ENCODE data around the gene KLHDC2. TPM values are rescaled to one million over a fixed set of nuclear protein-coding genes. Genes with fewer than 3 reads are reported as not detected.
"Not testable (repeated sequence)": the region's sequence is repeated elsewhere in the genome, so short reads cannot be mapped to it uniquely, and the experiment has no call there.

KLHDC2 gene
- total RNA-seq, 1 experiment from 2014 or later, result 65.8 TPM

GRCh38 chr14:49770212-49770817 lies 2.4 kb downstream of the KLHDC2 start:
- in situ Hi-C loops (cut with HindIII; ENCODE audit: low pct_unique_long_range_greater_than_20kb, low sequenced_read_pairs), result no loop called here

GRCh38 chr14:49771691-49772090 lies 3.7 kb downstream of the KLHDC2 start:
- in situ Hi-C loops (cut with HindIII; ENCODE audit: low pct_unique_long_range_greater_than_20kb, low sequenced_read_pairs); DNase-seq (ENCODE audit: low read depth, low spot score): not testable (repeated sequence)

More at GRCh38 chr14:49770212-49770817, 2.4 kb downstream of the KLHDC2 start:
- DNase-seq (ENCODE audit: low read depth, low spot score), result no peak

GRCh38 chr14:49774106-49774505 lies 6.2 kb downstream of the KLHDC2 start:
- in situ Hi-C loops (cut with HindIII; ENCODE audit: low pct_unique_long_range_greater_than_20kb, low sequenced_read_pairs), result no loop called here
- no peak for DNase-seq (ENCODE audit: low read depth, low spot score)

- in situ Hi-C loops (cut with HindIII; ENCODE audit: low pct_unique_long_range_greater_than_20kb, low sequenced_read_pairs), result no loop called here
- DNase-seq (ENCODE audit: low read depth, low spot score), result no peak
Observed at GRCh38 chr14:49778421-49778820, 10.5 kb downstream of the KLHDC2 start.

- in situ Hi-C loops (cut with HindIII; ENCODE audit: low pct_unique_long_range_greater_than_20kb, low sequenced_read_pairs); DNase-seq (ENCODE audit: low read depth, low spot score): not testable (repeated sequence)
Observed at GRCh38 chr14:49781040-49781439, 13.1 kb downstream of the KLHDC2 start.

GRCh38 chr14:49783394-49784014 lies 15.6 kb downstream of the KLHDC2 start:
- in situ Hi-C loops (cut with HindIII; ENCODE audit: low pct_unique_long_range_greater_than_20kb, low sequenced_read_pairs), result no loop called here
- DNase-seq (ENCODE audit: low read depth, low spot score), result no peak

- in situ Hi-C loops (cut with HindIII; ENCODE audit: low pct_unique_long_range_greater_than_20kb, low sequenced_read_pairs), result no loop called here
- DNase-seq (ENCODE audit: low read depth, low spot score), result no peak
Observed at GRCh38 chr14:49786315-49786714, 18.4 kb downstream of the KLHDC2 start.

GRCh38 chr14:49792618-49793017 lies 24.7 kb downstream of the KLHDC2 start:
- in situ Hi-C loops (cut with HindIII; ENCODE audit: low pct_unique_long_range_greater_than_20kb, low sequenced_read_pairs), result no loop called here
- DNase-seq (ENCODE audit: low read depth, low spot score), result no peak

GRCh38 chr14:49796025-49796424 lies 28.1 kb downstream of the KLHDC2 start:
- no peak for DNase-seq (ENCODE audit: low read depth, low spot score)
- in situ Hi-C loops (cut with HindIII; ENCODE audit: low pct_unique_long_range_greater_than_20kb, low sequenced_read_pairs), result no loop called here

GRCh38 chr14:49808780-49809179 lies 40.8 kb downstream of the KLHDC2 start:
- in situ Hi-C loops (cut with HindIII; ENCODE audit: low pct_unique_long_range_greater_than_20kb, low sequenced_read_pairs), result no loop called here
- DNase-seq (ENCODE audit: low read depth, low spot score), result no peak

GRCh38 chr14:49816118-49816517 lies 48.2 kb downstream of the KLHDC2 start:
- in situ Hi-C loops (cut with HindIII; ENCODE audit: low pct_unique_long_range_greater_than_20kb, low sequenced_read_pairs), result not testable (repeated sequence)

GRCh38 chr14:49816844-49817243 lies 48.9 kb downstream of the KLHDC2 start:
- no peak for DNase-seq (ENCODE audit: low read depth, low spot score)
- in situ Hi-C loops (cut with HindIII; ENCODE audit: low pct_unique_long_range_greater_than_20kb, low sequenced_read_pairs), result no loop called here

More at GRCh38 chr14:49816118-49816517, 48.2 kb downstream of the KLHDC2 start:
- not testable (repeated sequence) for DNase-seq (ENCODE audit: low read depth, low spot score)

- DNase-seq (ENCODE audit: low read depth, low spot score), result no peak
- in situ Hi-C loops (cut with HindIII; ENCODE audit: low pct_unique_long_range_greater_than_20kb, low sequenced_read_pairs), result no loop called here
Observed at GRCh38 chr14:49820176-49820575, 52.2 kb downstream of the KLHDC2 start.

GRCh38 chr14:49828640-49829039 lies 60.7 kb downstream of the KLHDC2 start:
- no peak for DNase-seq (ENCODE audit: low read depth, low spot score)
- in situ Hi-C loops (cut with HindIII; ENCODE audit: low pct_unique_long_range_greater_than_20kb, low sequenced_read_pairs), result no loop called here

Other genes starting within 250 kb of the KLHDC2 start
- gene RPS29, start 181.8 kb upstream of the KLHDC2 start, total RNA-seq (2014; rRNA removed; shearing (Covaris generic)), result 1,995 and 2,116 TPM in 2 replicates
- gene LRR1, start 169.2 kb upstream of the KLHDC2 start, total RNA-seq (2014; rRNA removed; shearing (Covaris generic)), result 21.3 and 23.3 TPM in 2 replicates
- 302 and 321 TPM in 2 replicates for gene RPL36AL, start 147.5 kb upstream of the KLHDC2 start, total RNA-seq (2014; rRNA removed; shearing (Covaris generic))
- gene MGAT2, start 147.4 kb upstream of the KLHDC2 start, total RNA-seq (2014; rRNA removed; shearing (Covaris generic)), result 33.9 and 39.0 TPM in 2 replicates
- 13.2 and 14.3 TPM in 2 replicates for gene DNAAF2, start 132.9 kb upstream of the KLHDC2 start, total RNA-seq (2014; rRNA removed; shearing (Covaris generic))
- gene POLE2, start 79.9 kb upstream of the KLHDC2 start, total RNA-seq (2014; rRNA removed; shearing (Covaris generic)), result 15.6 and 16.3 TPM in 2 replicates
- 1.4 and 2.2 TPM in 2 replicates for gene KLHDC1, start 75.0 kb upstream of the KLHDC2 start, total RNA-seq (2014; rRNA removed; shearing (Covaris generic))
- 54.8 and 56.0 TPM in 2 replicates for gene NEMF, start 84.6 kb downstream of the KLHDC2 start, total RNA-seq (2014; rRNA removed; shearing (Covaris generic))
- gene ARF6, start 124.9 kb downstream of the KLHDC2 start, total RNA-seq (2014; rRNA removed; shearing (Covaris generic)), result 39.5 and 46.5 TPM in 2 replicates